Hematopoietic multipotent progenitor cell treated with erythropoietin and hydrocortisone succinate and interleukin-3 and kit ligand, for 15 days (in vitro differentiated cells): ENCODE data around the gene DAZAP1.
A peak's percentile ranks its signal among the peaks of the same experiment; 100 is the strongest.
"Not testable (repeated sequence)": the region's sequence is repeated elsewhere in the genome, so short reads cannot be mapped to it uniquely, and the experiment has no call there.

ENCODE experiments used
- DNase-seq: peaks from one replicate; pipeline ENCODE4 v3.0.0-alpha.2; 2015; ENCODE audit warnings: low spot score

The DAZAP1 gene

DNA sequence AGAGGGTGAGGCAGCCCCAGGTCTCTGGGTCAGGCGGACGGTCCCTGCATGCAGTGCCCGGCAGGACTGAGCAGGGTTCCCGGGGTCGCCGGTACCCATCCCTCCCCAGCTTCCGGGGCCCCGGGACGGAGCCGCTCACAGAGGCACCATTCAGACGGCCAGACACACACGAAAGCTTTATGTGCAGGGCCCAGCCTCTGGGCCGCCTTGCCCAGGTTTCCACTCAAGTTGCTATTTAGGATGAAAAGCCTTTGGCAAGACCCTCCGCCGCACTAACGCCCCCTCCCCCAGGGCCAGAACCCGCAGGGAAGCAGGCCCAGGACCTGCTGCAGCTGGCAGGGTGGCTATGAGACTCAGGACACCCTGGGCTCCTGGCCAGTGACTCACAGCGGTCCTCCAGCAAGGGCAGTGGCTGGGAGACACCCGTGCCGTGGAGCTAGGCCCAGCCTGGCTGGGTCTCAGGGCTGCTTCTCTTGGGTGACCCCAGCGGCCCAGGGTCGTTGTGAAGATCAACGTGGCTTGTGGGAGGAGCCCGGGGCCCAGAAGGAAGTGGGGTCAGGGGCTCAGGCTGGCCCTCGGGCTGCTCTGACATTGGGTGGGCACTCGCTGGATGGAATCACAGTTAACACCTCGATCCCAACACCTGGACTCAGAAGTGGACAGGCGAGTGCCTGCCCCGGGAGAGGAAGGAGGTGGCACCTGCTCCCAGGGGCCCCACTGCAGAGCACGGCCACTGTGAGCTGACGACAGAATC, 66.8 kb downstream of the DAZAP1 start:
- DNase-seq = no peak

- DNase-seq = no peak
These were observed 67.5 kb downstream of the DAZAP1 start for GRCh38 chr19:1474765-1475351.

DNA sequence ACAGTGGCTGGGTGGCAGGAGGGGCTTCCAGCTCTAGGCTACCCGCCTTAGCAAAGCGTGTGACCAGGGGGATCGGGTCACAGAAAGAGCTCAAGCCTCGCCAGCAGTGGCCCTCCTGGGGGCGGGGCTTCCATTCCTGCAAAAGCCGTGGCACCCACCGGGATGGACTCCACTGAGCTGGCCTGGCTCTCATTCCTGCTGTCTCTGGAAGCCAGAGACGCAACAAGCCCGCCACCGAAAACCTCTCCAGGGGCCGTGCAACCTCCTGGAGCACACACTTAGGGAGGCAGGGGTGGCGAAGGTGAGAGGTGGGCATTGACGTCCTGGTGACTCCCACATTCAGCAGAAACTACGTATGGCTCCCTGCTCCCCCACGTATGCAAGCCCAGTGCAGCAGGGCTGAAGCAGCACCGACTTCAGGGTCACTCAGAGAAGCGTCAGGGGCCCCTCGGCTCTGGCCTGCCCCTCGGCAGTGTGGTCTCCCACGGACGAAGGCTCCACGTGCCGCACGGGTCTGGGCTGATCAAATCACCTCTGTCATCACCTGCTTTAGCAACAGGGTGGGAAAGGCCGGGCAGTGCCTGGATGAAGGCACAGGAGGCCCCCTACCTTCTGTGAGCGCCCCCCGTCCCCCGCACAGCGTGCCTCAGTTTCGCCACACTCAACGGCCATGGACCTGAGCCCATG, 68.5 kb downstream of the DAZAP1 start:
- DNase-seq = no peak

DNA sequence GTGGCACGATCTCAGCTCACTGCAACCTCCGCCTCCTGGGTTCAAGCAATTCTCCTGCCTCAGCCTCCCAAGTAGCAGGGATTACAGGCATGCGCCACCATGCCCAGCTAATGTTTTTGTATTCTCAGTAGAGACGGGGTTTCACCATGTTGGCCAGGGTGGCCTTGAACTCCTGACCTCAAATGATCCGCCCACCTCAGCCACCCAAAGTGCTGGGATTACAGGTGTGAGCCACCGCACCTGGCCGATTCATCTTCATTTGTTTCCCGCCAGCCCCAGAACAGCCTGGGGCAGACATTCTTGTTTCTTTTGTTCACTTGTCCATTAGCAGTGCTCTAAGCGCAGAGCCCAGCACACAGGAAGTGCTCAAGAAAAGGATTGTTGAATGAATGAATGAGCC, 69.7 kb downstream of the DAZAP1 start:
- DNase-seq = not testable (repeated sequence)

- DNase-seq = peak; percentile 93
These were observed 71.7 kb downstream of the DAZAP1 start, which contains the start of gene C19orf25 for GRCh38 chr19:1478934-1479707. TSS of gene C19orf25 (minus strand) at chr19:1479215. CDS start at chr19:1478903, 312 bp downstream.

DNA sequence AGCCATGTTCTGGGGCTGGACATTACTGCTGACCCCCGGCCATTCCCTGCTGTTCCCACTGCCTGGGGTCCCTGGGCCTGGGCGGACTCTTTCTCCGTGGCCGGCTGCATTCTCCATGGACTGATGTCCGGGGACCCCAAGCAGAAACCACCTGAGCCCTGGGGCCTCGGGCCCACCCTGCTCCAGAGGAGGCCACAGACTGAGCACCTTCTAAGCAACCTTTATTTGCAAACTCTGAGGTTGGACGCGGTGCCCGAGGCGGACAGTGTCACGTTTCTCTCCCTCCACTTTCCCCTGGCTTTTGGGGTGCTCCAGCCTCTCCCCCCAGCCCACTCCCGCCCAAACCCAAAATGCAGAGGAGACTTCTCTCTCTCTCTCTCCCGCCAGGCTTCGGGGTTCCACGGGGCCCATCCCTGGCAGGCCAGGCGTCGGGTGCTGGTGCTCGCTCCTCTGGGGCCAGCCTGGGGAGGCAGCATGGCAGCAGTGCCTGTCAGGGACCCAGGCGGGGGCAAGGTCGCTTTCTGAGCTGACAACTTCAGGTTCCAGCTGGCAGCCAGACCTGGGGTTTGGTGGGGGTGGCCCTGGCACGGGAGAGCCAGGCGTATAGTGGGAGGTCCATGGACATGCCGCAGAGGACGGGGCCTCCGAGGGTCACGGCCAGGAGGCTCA, 74.0 kb downstream of the DAZAP1 start:
- DNase-seq = no peak

DNA sequence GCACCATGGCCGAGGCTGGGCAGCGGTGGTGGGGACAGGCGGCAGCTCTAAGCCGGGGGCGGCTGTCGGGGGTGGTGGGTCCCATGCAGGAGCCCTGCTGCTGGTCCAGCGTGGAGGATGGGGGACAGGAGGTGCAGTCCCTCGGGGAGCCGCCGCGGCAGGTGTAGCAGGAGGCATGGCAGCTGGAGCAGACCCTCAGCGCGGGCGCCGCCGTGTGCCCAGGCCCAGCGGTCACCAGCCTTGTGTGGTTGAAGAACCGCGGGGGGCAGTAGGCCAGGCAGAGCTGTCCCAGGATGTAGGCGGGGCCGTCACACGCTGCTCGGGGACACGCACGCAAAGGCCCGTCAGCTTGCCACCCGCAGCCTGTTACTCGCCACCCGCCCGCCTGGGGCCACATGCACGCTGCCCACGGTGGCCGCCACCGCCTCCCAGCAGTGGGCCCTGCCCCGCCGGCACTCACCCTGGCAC, 74.5 kb downstream of the DAZAP1 start:
- DNase-seq = no peak

DNA sequence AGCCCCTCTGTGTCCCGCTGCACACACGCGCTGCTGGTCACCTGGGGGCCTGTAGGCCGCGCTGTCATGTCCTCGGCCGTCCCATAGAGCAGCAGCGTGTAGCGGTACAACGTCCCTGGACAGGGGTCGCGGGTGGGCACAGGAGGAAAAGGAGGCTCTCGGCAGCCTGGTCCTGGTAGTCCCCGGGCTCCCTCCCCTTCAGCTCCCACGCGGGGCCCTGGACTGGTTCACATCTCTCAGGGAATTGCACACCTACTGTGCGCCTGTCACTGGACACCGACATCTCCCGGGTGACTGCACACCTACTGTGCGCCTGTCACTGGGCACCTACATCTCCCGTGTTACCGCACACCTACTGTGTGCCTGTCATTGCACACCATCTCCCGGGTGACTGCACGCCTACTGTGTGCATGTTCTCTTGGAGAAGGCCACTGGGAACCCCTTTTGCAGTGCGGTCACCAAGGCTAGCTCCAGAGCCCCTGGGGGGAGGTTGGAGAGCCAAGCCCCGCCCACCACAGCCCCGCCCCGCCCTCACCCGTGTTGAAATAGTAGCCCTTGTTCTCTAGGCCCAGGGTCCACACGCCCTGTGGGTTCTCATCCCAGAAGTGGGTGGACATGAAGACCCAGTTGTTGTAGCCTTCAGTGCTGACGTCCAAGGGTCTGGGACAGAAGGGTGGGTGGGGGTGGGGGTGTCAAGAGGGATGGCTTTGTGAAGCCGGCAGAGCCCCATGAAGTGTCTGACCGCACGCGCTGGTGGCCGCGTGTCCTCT, 75.2 kb downstream of the DAZAP1 start:
- DNase-seq = no peak

DNA sequence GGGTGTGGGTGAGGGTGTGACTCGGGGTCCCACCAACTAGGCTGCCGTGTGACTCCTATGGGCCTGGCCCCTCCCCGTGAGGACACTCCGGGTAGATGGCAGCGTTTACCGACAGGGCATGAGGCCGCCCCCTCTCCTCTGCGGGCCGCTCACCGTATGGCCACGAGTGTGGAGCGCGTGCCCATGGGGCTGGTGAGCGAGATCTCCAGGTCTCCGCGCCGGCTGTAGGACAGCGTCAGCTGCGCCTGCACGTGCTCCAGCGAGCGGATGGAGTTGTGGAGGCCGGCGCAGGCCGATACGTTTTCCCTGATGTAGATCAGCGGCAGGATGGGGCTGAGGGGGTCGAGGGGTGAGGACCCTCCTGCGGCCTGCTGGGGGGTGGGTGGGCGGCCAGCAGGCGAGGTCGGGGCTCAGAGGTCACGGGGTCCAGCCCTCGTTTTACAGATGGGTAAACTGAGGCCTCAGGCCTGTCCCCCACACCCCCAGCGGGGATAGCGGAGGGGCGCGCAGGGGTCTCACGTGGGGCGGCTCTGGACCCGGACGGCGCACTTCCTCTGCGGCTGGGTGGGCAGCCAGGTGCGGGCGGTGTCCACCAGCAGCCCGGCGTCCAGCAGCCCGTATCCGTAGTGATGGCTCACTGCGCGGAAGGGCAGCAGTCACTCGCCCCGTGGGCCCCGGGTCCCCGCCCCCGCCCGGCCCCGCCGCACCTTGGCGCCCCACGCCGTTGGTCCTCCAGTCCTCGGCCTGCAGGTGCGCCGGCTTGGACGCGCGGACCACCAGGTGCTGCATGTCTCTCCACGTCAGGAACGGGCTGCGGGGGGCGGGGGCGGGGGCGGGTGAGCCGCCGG, 76.0 kb downstream of the DAZAP1 start:
- no peak for DNase-seq

GRCh38 chr19:1483979-1484428, 76.6 kb downstream of the DAZAP1 start:
- no peak for DNase-seq
